HEK293 (cell line): ENCODE results near the gene DOCK3.

Source experiments
- CTCF ChIA-PET: fragments of 350-600 bp; formaldehyde crosslinking; extraction: SDS; loops from one replicate; lab custom pipeline; 2021; ENCODE audit warnings: antibody characterized with exemption; lab: Yijun Ruan, JAX
- POLR2A ChIA-PET: fragments of 300-600 bp; formaldehyde crosslinking; extraction: SDS; loops from one replicate; lab custom pipeline; 2020; ENCODE audit warnings: antibody characterized with exemption, inconsistent platforms; lab: Yijun Ruan, JAX
- H3K27ac ChIP-seq: fragments of 200-500 bp; sonication (Bioruptor generic); 2 replicates; pipeline ENCODE4 v1.5.1; 2014; ENCODE audit warnings: low read depth, low read length, control low read depth, inconsistent platforms; ENCODE audit errors: extremely low read depth
- H3K36me3 ChIP-seq, 2 experiments: fragments of 200-500 bp in 1 of 2; sonication (Bioruptor generic) in 1 of 2; 1 replicate in 1 of 2; 2 replicates in 1 of 2; pipeline ENCODE4 v1.5.1; 2014 to 2017; ENCODE audit warnings: inconsistent platforms in 2 of 2, low read length in 2 of 2; ENCODE audit not compliant: control insufficient read depth in 2 of 2, insufficient read depth in 1 of 2
- H3K4me1 ChIP-seq: fragments of 200-500 bp; sonication (Bioruptor generic); 2 replicates; pipeline ENCODE4 v1.5.1; 2014; ENCODE audit warnings: mild to moderate bottlenecking, low read length, inconsistent platforms; ENCODE audit not compliant: control insufficient read depth, insufficient read depth
- H3K4me3 ChIP-seq: 2 replicates; pipeline ENCODE4 v1.5.1; 2011; ENCODE audit warnings: low read depth, mild to moderate bottlenecking, control low read depth, low read length, moderate library complexity
- H3K9me3 ChIP-seq: fragments of 200-500 bp; sonication (Bioruptor generic); 2 replicates; pipeline ENCODE4 v1.5.1; 2014; ENCODE audit warnings: low read depth, low read length, inconsistent platforms; ENCODE audit not compliant: control insufficient read depth, insufficient read depth
- BCL11B ChIP-seq: fragments of 450-650 bp; formaldehyde crosslinking; IDR thresholded peaks from 2 replicates; pipeline ENCODE4 v1.5.1; 2016; ENCODE audit warnings: low read depth, missing biosample characterization, missing genetic modification characterization
- EGR2 ChIP-seq: fragments of 450-650 bp; formaldehyde crosslinking; IDR thresholded peaks from 2 replicates; pipeline ENCODE4 v1.5.1; 2016; ENCODE audit warnings: low read depth, missing biosample characterization, missing genetic modification characterization
- TRIM28 ChIP-seq: IDR thresholded peaks from 2 replicates; pipeline ENCODE4 v1.6.1; 2011; ENCODE audit warnings: low read length, control low read depth, borderline replicate concordance
- ZBTB17 ChIP-seq: fragments of 450-650 bp; formaldehyde crosslinking; IDR thresholded peaks from 2 replicates; pipeline ENCODE4 v1.5.1; 2016; ENCODE audit warnings: missing biosample characterization, missing genetic modification characterization
- ZEB2 ChIP-seq: fragments of 450-650 bp; formaldehyde crosslinking; IDR thresholded peaks from 2 replicates; pipeline ENCODE4 v1.5.1; 2016; ENCODE audit warnings: missing biosample characterization, missing genetic modification characterization
- ZFHX2 ChIP-seq: fragments of 450-650 bp; formaldehyde crosslinking; conservative IDR thresholded peaks from 2 replicates; pipeline ENCODE4 v1.5.1; 2016; ENCODE audit warnings: missing biosample characterization, missing genetic modification characterization
- ZNF10 ChIP-seq: fragments of 450-650 bp; formaldehyde crosslinking; IDR thresholded peaks from 2 replicates; pipeline ENCODE4 v1.5.1; 2017; ENCODE audit warnings: missing biosample characterization, missing genetic modification characterization
- ZNF138 ChIP-seq: fragments of 450-650 bp; formaldehyde crosslinking; IDR thresholded peaks from 2 replicates; pipeline ENCODE4 v1.5.1; 2016; ENCODE audit warnings: missing biosample characterization, missing genetic modification characterization, borderline replicate concordance
- ZNF214 ChIP-seq: fragments of 450-650 bp; formaldehyde crosslinking; IDR thresholded peaks from 2 replicates; pipeline ENCODE4 v1.5.1; 2017; ENCODE audit warnings: missing biosample characterization, mild to moderate bottlenecking, missing genetic modification characterization, borderline replicate concordance
- ZNF335 ChIP-seq: fragments of 450-650 bp; formaldehyde crosslinking; conservative IDR thresholded peaks from 2 replicates; pipeline ENCODE4 v1.5.1; 2016; ENCODE audit warnings: missing biosample characterization, missing genetic modification characterization
- ZNF426 ChIP-seq: fragments of 450-650 bp; formaldehyde crosslinking; IDR thresholded peaks from 2 replicates; pipeline ENCODE4 v1.5.1; 2017; ENCODE audit warnings: missing biosample characterization, missing genetic modification characterization, mild to moderate bottlenecking, inconsistent platforms, moderate library complexity
- ZNF600 ChIP-seq: fragments of 450-650 bp; formaldehyde crosslinking; IDR thresholded peaks from 2 replicates; pipeline ENCODE4 v1.5.1; 2016; ENCODE audit warnings: missing biosample characterization, missing genetic modification characterization
- ZNF624 ChIP-seq: fragments of 450-650 bp; formaldehyde crosslinking; IDR thresholded peaks from 2 replicates; pipeline ENCODE4 v1.5.1; 2017; ENCODE audit warnings: missing biosample characterization, missing genetic modification characterization
- ZNF629 ChIP-seq: fragments of 450-650 bp; formaldehyde crosslinking; IDR thresholded peaks from 2 replicates; pipeline ENCODE4 v1.5.1; 2017; ENCODE audit warnings: missing biosample characterization, missing genetic modification characterization
- ZNF768 ChIP-seq: fragments of 450-650 bp; formaldehyde crosslinking; IDR thresholded peaks from 2 replicates; pipeline ENCODE4 v1.5.1; 2018; ENCODE audit warnings: missing biosample characterization, mild to moderate bottlenecking, missing genetic modification characterization
- ZNF837 ChIP-seq: fragments of 450-650 bp; formaldehyde crosslinking; IDR thresholded peaks from 2 replicates; pipeline ENCODE4 v1.5.1; 2016; ENCODE audit warnings: missing biosample characterization, missing genetic modification characterization
- ZSCAN16 ChIP-seq: fragments of 450-650 bp; formaldehyde crosslinking; IDR thresholded peaks from 2 replicates; pipeline ENCODE4 v1.5.1; 2016; ENCODE audit warnings: missing biosample characterization, missing genetic modification characterization
- TF ChIP-seq, protein P1 (sequence below): fragments of 450-650 bp; formaldehyde crosslinking; IDR thresholded peaks from 2 replicates; pipeline ENCODE4 v1.5.1; 2016; ENCODE audit warnings: missing biosample characterization, missing genetic modification characterization
- TF ChIP-seq, protein P2 (sequence below): fragments of 450-650 bp; formaldehyde crosslinking; optimal IDR thresholded peaks from 2 replicates; pipeline ENCODE3; 2016; ENCODE audit warnings: missing biosample characterization, mild to moderate bottlenecking, missing genetic modification characterization
- TF ChIP-seq, protein P3 (sequence below): fragments of 450-650 bp; formaldehyde crosslinking; IDR thresholded peaks from 2 replicates; pipeline ENCODE4 v1.5.1; 2017; ENCODE audit warnings: missing biosample characterization, missing genetic modification characterization
- TF ChIP-seq, protein P4 (sequence below): fragments of 450-650 bp; IDR thresholded peaks from 2 replicates; pipeline ENCODE4 v1.5.1; 2018; ENCODE audit warnings: missing biosample characterization, mild to moderate bottlenecking, missing genetic modification characterization

Gene DOCK3

DNA sequence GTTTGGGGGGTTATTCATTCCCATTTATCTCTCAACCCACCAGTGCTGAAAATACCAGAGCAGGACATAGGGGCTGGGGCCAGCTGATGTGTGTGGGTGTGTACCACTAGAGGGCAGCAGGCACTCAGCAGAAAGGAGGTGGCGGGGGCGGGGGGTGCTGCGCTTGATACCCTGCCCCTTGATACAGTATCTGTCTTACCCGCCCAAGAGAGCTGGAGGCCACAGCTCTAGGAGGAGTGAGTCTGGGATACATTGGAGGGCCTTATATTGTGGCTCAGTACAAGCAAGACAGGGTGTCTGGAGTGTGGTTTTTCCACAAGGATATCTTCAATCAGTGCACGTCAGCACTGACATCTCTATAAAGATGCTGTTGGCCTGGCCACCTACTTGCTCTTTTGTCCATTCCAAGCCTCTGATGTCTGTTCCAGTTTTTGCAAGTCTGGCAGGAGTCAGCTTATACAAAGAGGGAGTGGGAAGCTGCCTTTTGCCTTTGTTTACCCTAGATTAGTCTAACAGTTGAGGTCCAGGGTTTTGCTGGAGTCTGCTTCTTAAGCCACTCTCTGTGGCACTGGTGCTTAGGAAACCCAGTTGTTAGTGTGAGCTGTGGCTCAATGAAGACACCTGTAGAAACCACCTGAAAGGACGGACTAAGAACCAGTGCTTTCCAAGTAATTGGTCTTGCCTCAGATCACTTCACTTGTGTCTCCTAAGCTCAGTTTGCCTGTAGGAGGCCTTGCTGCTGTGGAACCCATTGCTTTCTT is 714.9 kb downstream of the DOCK3 start (continued):
- TF ChIP-seq, protein P1, sequence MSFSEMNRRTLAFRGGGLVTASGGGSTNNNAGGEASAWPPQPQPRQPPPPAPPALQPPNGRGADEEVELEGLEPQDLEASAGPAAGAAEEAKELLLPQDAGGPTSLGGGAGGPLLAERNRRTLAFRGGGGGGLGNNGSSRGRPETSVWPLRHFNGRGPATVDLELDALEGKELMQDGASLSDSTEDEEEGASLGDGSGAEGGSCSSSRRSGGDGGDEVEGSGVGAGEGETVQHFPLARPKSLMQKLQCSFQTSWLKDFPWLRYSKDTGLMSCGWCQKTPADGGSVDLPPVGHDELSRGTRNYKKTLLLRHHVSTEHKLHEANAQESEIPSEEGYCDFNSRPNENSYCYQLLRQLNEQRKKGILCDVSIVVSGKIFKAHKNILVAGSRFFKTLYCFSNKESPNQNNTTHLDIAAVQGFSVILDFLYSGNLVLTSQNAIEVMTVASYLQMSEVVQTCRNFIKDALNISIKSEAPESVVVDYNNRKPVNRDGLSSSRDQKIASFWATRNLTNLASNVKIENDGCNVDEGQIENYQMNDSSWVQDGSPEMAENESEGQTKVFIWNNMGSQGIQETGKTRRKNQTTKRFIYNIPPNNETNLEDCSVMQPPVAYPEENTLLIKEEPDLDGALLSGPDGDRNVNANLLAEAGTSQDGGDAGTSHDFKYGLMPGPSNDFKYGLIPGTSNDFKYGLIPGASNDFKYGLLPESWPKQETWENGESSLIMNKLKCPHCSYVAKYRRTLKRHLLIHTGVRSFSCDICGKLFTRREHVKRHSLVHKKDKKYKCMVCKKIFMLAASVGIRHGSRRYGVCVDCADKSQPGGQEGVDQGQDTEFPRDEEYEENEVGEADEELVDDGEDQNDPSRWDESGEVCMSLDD = 0 out of 2 replicates have a peak, but pooled peaks have one; percentile 26
- TF ChIP-seq, protein P2, sequence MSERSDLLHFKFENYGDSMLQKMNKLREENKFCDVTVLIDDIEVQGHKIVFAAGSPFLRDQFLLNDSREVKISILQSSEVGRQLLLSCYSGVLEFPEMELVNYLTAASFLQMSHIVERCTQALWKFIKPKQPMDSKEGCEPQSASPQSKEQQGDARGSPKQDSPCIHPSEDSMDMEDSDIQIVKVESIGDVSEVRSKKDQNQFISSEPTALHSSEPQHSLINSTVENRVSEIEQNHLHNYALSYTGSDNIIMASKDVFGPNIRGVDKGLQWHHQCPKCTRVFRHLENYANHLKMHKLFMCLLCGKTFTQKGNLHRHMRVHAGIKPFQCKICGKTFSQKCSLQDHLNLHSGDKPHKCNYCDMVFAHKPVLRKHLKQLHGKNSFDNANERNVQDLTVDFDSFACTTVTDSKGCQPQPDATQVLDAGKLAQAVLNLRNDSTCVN = peak; percentile 11
- no peak for TF ChIP-seq ZNF624 (tag by site-specific recombination)
- no peak for TF ChIP-seq ZNF335 (tag by site-specific recombination)
- no peak for TF ChIP-seq ZNF138
- no peak for TF ChIP-seq ZEB2 (tag by site-specific recombination)
- no peak for TF ChIP-seq ZNF10
- TF ChIP-seq ZSCAN16 (tag by site-specific recombination) = no peak
- TF ChIP-seq, protein P3, sequence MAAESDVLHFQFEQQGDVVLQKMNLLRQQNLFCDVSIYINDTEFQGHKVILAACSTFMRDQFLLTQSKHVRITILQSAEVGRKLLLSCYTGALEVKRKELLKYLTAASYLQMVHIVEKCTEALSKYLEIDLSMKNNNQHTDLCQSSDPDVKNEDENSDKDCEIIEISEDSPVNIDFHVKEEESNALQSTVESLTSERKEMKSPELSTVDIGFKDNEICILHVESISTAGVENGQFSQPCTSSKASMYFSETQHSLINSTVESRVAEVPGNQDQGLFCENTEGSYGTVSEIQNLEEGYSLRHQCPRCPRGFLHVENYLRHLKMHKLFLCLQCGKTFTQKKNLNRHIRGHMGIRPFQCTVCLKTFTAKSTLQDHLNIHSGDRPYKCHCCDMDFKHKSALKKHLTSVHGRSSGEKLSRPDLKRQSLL (tag by site-specific recombination) = no peak
- TF ChIP-seq ZFHX2 (tag by site-specific recombination) = peak; percentile 83

DNA sequence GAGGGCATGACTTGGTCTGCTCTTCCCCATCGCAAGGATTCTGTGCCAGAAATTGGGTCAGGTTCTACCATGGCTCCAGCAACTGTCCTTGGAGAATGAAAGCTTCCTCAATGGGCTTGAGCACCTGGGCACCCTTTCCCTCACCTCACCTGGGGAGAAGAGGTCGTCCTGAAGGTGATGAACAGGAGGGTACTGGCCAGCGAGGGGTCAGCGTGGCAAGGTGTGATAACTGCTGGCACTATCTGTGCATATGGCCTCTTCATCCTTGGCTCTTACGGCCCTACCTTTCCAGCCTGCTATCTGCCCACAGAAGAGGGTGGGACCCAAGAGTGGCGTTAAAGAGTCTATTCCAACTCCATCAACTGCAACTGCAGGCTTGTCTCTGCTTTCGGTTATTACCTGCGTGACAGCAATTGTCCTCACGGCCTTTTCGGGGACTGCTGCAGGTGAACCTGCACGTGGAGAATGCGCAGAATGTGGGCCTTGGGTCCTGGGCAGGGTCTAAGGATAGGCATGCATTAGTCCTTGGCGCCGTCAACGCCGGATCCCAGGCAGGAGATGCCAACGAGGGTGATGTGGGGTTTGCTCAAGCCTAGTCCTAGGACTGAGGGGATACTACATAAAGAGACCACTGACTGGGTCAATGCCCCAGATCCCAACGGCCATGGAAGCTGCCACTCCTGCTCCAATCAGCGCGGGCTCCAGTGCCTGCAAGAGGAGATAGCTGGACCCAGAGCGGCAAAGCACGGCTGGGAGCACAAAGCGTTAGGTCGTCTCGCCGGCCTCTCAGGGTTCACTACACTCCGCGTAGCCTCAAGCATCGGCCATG is 715.7 kb downstream of the DOCK3 start:
- Histone ChIP-seq H3K36me3 (peaks cover 0 to 82% of the 10 kb centered on the region in 2 experiments; a peak in 2 of 3 replicates), H3K4me3 (peak overlapping the region; percentile 28), H3K9me3 (no peaks in the 10 kb centered on the region), H3K4me1 (no peaks in the 10 kb centered on the region; the same call in 1 of the 2 replicates), H3K27ac (no peak overlapping the region)
- CTCF ChIA-PET = interaction anchor here (0.6 to 2.3 kb wide), 26 partner anchors 9 to 775 kb away, joined by 3 to 27 read pairs (median 4); partner anchors contain the start of genes DCAF1 and MAPKAPK3
- POLR2A ChIA-PET = interaction anchor here (1.9 kb wide), 1 partner anchor 109 kb away, joined by 8 read pairs; the partner anchor contains the start of gene DCAF1
- TF ChIP-seq ZBTB17 (tag by site-specific recombination) (peak; percentile 62; the same call in 1 of the 2 replicates), ZNF214 (tag by site-specific recombination) (no peak), ZNF837 (tag by site-specific recombination) (no peak), ZNF629 (tag by site-specific recombination) (0 out of 2 replicates have a peak, but pooled peaks have one; percentile 37), ZNF600 (tag by site-specific recombination) (peak; percentile 59; the same call in 1 of the 2 replicates), ZNF426 (tag by site-specific recombination) (no peak), ZNF768 (tag by site-specific recombination) (no peak), EGR2 (tag by site-specific recombination) (no peak), BCL11B (peak; percentile 22; the same call in 1 of the 2 replicates), TRIM28 (no peak)
- TF ChIP-seq, protein P3 (tag by site-specific recombination) = 0 out of 2 replicates have a peak, but pooled peaks have one; percentile 35
- TF ChIP-seq, protein P4, sequence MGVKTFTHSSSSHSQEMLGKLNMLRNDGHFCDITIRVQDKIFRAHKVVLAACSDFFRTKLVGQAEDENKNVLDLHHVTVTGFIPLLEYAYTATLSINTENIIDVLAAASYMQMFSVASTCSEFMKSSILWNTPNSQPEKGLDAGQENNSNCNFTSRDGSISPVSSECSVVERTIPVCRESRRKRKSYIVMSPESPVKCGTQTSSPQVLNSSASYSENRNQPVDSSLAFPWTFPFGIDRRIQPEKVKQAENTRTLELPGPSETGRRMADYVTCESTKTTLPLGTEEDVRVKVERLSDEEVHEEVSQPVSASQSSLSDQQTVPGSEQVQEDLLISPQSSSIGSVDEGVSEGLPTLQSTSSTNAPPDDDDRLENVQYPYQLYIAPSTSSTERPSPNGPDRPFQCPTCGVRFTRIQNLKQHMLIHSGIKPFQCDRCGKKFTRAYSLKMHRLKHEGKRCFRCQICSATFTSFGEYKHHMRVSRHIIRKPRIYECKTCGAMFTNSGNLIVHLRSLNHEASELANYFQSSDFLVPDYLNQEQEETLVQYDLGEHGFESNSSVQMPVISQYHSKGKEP (tag by site-specific recombination) = no peak
